PC-3 (cell line): ENCODE measurements around the gene IGLL1. TPM values are rescaled to one million over a fixed set of nuclear protein-coding genes. Genes with fewer than 3 reads are reported as not detected.

ENCODE experiments used
- ATAC-seq: fragments of 200-7000 bp; cut with Tn5 transposase; 2 replicates; pipeline ENCODE4 v1.9.1; 2020; ENCODE audit warnings: mild to moderate bottlenecking, moderate library complexity
- BruUV-seq: library from RNA; stranded (reverse); fragments of 400-500 nt; replicated peaks from 2 replicates; lab custom pipeline; 2021; lab: Mats Ljungman, UMichigan
- CTCF ChIA-PET: fragments of 300-600 bp; sonication (Branson Sonifier 250); formaldehyde crosslinking; loops from one replicate; lab custom pipeline; 2022; ENCODE audit warnings: antibody characterized with exemption; lab: Charles Lee
- POLR2A ChIA-PET: fragments of 300-600 bp; sonication (Branson Sonifier 250); formaldehyde crosslinking; loops from one replicate; lab custom pipeline; 2022; ENCODE audit warnings: antibody characterized with exemption; ENCODE audit not compliant: unreplicated experiment; lab: Charles Lee
- DNase-seq: peaks from one replicate; pipeline ENCODE4 v3.0.0-alpha.2; 2015
- H2AFZ ChIP-seq: fragments of 300-600 bp; sonication (generic); 2 replicates; pipeline ENCODE4 v1.6.0; 2016; ENCODE audit warnings: antibody characterized with exemption, low read length
- H3F3A ChIP-seq: fragments of 300-600 bp; sonication (generic); one replicate; pipeline ENCODE4 v1.6.0; 2017; ENCODE audit warnings: antibody characterized with exemption, low read length, control low read depth, mild to moderate bottlenecking; ENCODE audit not compliant: unreplicated experiment
- H3K27ac ChIP-seq: fragments of 300-600 bp; sonication (generic); 2 replicates; pipeline ENCODE4 v1.5.1; 2016; ENCODE audit warnings: mild to moderate bottlenecking, low read length
- H3K27me3 ChIP-seq: fragments of 300-600 bp; sonication (generic); 2 replicates; pipeline ENCODE4 v1.6.1; 2016; ENCODE audit warnings: low read length, mixed read lengths
- H3K36me3 ChIP-seq: fragments of 300-600 bp; sonication (generic); 2 replicates; pipeline ENCODE4 v1.6.1; 2016; ENCODE audit warnings: low read depth, mixed run types, low read length, mixed read lengths
- H3K4me1 ChIP-seq: fragments of 300-600 bp; sonication (generic); 2 replicates; pipeline ENCODE4 v1.5.1; 2016; ENCODE audit warnings: low read length; ENCODE audit not compliant: insufficient read depth
- H3K4me2 ChIP-seq: fragments of 300-600 bp; sonication (generic); 2 replicates; pipeline ENCODE4 v1.6.0; 2016; ENCODE audit warnings: low read length
- H3K4me3 ChIP-seq: fragments of 300-600 bp; sonication (generic); 2 replicates; pipeline ENCODE4 v1.5.1; 2016; ENCODE audit warnings: mild to moderate bottlenecking, low read length, mixed read lengths
- H3K79me2 ChIP-seq: fragments of 300-600 bp; sonication (generic); 2 replicates; pipeline ENCODE4 v1.6.1; 2017; ENCODE audit warnings: low read length, mixed read lengths
- H3K9ac ChIP-seq: fragments of 300-600 bp; sonication (generic); 2 replicates; pipeline ENCODE4 v1.6.0; 2016; ENCODE audit warnings: mild to moderate bottlenecking, low read length
- H3K9me2 ChIP-seq: fragments of 300-600 bp; sonication (generic); replicated peaks from 2 replicates; pipeline ENCODE4 v1.6.1; 2016; ENCODE audit warnings: mixed run types, low read length, mixed read lengths
- H3K9me3 ChIP-seq: fragments of 300-600 bp; sonication (generic); 2 replicates; pipeline ENCODE4 v1.6.1; 2016; ENCODE audit warnings: low read length, mixed read lengths
- H4K20me1 ChIP-seq: fragments of 300-600 bp; sonication (generic); 2 replicates; pipeline ENCODE4 v1.6.1; 2016; ENCODE audit warnings: low read length, mixed read lengths
- CTCF ChIP-seq: fragments of 300-600 bp; sonication (generic); conservative IDR thresholded peaks from 2 replicates; pipeline ENCODE4 v1.5.1; 2017; ENCODE audit warnings: antibody characterized with exemption, low read depth, mild to moderate bottlenecking, low read length
- EZH2 ChIP-seq: fragments of 300-600 bp; sonication (generic); IDR thresholded peaks from one replicate; pipeline ENCODE4 v1.6.1; 2017; ENCODE audit warnings: antibody characterized with exemption, mild to moderate bottlenecking, low read length; ENCODE audit not compliant: unreplicated experiment
- EZH2phosphoT487 ChIP-seq: fragments of 300-600 bp; sonication (generic); IDR thresholded peaks from 2 replicates; pipeline ENCODE4 v1.6.1; 2018; ENCODE audit warnings: mild to moderate bottlenecking, antibody characterized with exemption, low read length, borderline replicate concordance
- intact Hi-C: fragments of 100-400 bp; cut with micrococcal nuclease; formaldehyde crosslinking; loops from 2 replicates; pipeline ENCODE4 v1.9.0; 2023
- total RNA-seq: library from RNA; depleted of rRNA; stranded (reverse); fragments of >200 nt; gene quantifications from 2 replicates; pipeline ENCODE4 v1.2.3, GENCODE V29; 2014

Gene IGLL1
- total RNA-seq, 1 experiment from 2014 or later: not detected

- no peaks in the 10 kb centered on the region for H3K36me3 ChIP-seq
- H3K27me3 ChIP-seq: no peaks in the 10 kb centered on the region
- BruUV-seq: no TSS peak
- no peak overlapping the region for H2AFZ ChIP-seq
- intact Hi-C loops: no loop called here
- TF ChIP-seq EZH2 (no peak), EZH2phosphoT487 (no peak), CTCF (no peak)
- H3K79me2 ChIP-seq: no peaks in the 10 kb centered on the region
- no peaks in the 10 kb centered on the region for H3F3A ChIP-seq
- H3K27ac ChIP-seq: no peak overlapping the region
- no peaks in the 10 kb centered on the region for H3K4me1 ChIP-seq
- no peak for DNase-seq
- no peaks in the 10 kb centered on the region for H4K20me1 ChIP-seq
- H3K4me3 ChIP-seq: no peak overlapping the region
- no peaks in the 10 kb centered on the region for H3K9me3 ChIP-seq
- ChIA-PET CTCF (no interaction called here), POLR2A (no interaction called here)
- no peak for ATAC-seq
- H3K4me2 ChIP-seq: no peak overlapping the region
- H3K9me2 ChIP-seq: no peaks in the 10 kb centered on the region
- no peak overlapping the region for H3K9ac ChIP-seq
These were observed 26.4 kb upstream of the IGLL1 start for GRCh38 chr22:23606204-23607131.

DNA sequence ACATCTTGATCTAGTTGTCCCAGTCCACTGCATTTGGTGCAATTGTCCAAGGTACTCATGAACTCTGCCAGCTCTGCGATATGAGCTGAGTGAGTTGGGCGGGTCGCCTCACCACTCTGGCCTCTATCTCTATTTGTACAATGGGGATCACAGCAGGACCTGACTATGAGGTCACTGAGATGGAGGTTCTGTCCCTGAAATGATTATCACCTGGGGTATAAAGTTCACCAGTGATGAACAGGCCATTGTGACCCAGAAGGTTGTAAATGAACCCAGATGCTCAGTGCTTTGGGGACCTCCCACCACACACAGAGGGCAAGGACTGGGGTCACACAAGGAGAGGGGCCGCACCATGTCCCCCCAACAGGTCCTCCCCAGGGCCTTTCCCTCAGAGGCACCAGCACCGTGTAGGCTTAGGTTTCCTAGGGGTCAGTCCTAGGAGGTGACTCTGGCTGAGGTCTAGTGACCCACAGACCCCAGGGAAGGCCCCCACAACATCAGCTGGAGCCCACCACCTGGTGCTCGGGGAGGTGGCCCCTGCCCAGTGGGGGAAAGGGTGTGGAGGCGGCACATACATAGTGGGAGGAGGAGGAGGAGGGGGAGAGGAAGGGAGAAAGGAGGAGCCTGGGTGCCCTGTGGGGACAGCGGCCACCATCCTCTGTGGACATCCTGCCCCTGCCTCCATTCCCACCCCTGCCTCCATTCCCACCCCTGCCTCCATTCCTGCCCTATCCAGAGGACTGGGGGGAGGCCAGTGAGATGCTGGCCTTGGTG is 25.0 kb upstream of the IGLL1 start:
- H3K27me3 ChIP-seq: no peaks in the 10 kb centered on the region
- no peak overlapping the region for H3K27ac ChIP-seq
- H3F3A ChIP-seq: no peaks in the 10 kb centered on the region
- no peak for TF ChIP-seq EZH2
- TF ChIP-seq CTCF: no peak
- no peak for TF ChIP-seq EZH2phosphoT487
- CTCF ChIA-PET: no interaction called here
- DNase-seq (no peak), ATAC-seq (no peak)
- no peaks in the 10 kb centered on the region for H3K9me3 ChIP-seq
- no TSS peak for BruUV-seq
- H3K9me2 ChIP-seq: no peaks in the 10 kb centered on the region
- no peak overlapping the region for H3K4me3 ChIP-seq
- H2AFZ ChIP-seq: no peak overlapping the region
- intact Hi-C loops: no loop called here
- H3K4me1 ChIP-seq: no peaks in the 10 kb centered on the region
- H3K79me2 ChIP-seq: no peaks in the 10 kb centered on the region
- no peaks in the 10 kb centered on the region for H4K20me1 ChIP-seq
- no peak overlapping the region for H3K4me2 ChIP-seq
- POLR2A ChIA-PET: interaction anchor here (0.6 kb wide), 1 partner anchor 434 kb away, joined by 19 read pairs; no protein-coding TSS in a partner anchor
- no peak overlapping the region for H3K9ac ChIP-seq
- no peaks in the 10 kb centered on the region for H3K36me3 ChIP-seq
